Brain pericyte (primary cell): ENCODE results near the gene OASL.

Source experiments
- DNase-seq: peaks from one replicate; pipeline ENCODE4 v3.0.0-alpha.2; 2012; ENCODE audit warnings: low read depth, low spot score

Gene OASL

GRCh38 chr12:120991965-120992364, 47.1 kb downstream of the OASL start:
- no peak for DNase-seq

GRCh38 chr12:120990487-120991055, 48.5 kb downstream of the OASL start:
- DNase-seq: no peak

GRCh38 chr12:120989687-120990086, 49.4 kb downstream of the OASL start:
- no peak for DNase-seq

- no peak for DNase-seq
Observed at GRCh38 chr12:120988658-120989057, 50.4 kb downstream of the OASL start.

GRCh38 chr12:120988234-120988633, 50.8 kb downstream of the OASL start:
- DNase-seq: no peak

GRCh38 chr12:120984351-120984898, 54.6 kb downstream of the OASL start:
- DNase-seq: no peak

- DNase-seq: no peak
Observed at GRCh38 chr12:120983759-120984158, 55.3 kb downstream of the OASL start.

GRCh38 chr12:120982659-120983058, 56.4 kb downstream of the OASL start:
- DNase-seq: no peak

GRCh38 chr12:120981407-120981941, 57.6 kb downstream of the OASL start:
- DNase-seq: no peak

- no peak for DNase-seq
Observed at GRCh38 chr12:120980800-120981368, 58.2 kb downstream of the OASL start.

- no peak for DNase-seq
Observed at GRCh38 chr12:120979862-120980696, 59.0 kb downstream of the OASL start.

GRCh38 chr12:120979220-120979861, 59.7 kb downstream of the OASL start:
- no peak for DNase-seq

- DNase-seq: no peak
Observed at GRCh38 chr12:120978296-120979219, 60.5 kb downstream of the OASL start, which contains the start of gene HNF1A. TSS of gene HNF1A (plus strand) at chr12:120978543. CDS start at chr12:120978769, 226 bp downstream.

- no peak for DNase-seq
Observed at GRCh38 chr12:120977531-120978295, 61.3 kb downstream of the OASL start.

- no peak for DNase-seq
Observed at GRCh38 chr12:120972870-120973543, 66.0 kb downstream of the OASL start.

- DNase-seq: no peak
Observed at GRCh38 chr12:120971299-120972180, 67.5 kb downstream of the OASL start.

GRCh38 chr12:120970310-120970709, 68.7 kb downstream of the OASL start:
- no peak for DNase-seq
